Measurements from ENCODE around the gene ETV3L. TPM values are rescaled to one million over a fixed set of nuclear protein-coding genes. Genes with fewer than 3 reads are reported as not detected.

The ETV3L gene
- total RNA-seq, 1 donor from 2014 or later = not detected

- TF ChIP-seq EZH2 (IDR thresholded peaks at IDR 0.05) = no peak
- TF ChIP-seq CTCF (IDR thresholded peaks at IDR 0.05) = no peak
- no peak for TF ChIP-seq EZH2phosphoT487 (IDR thresholded peaks at IDR 0.05)
- H4K20me1 ChIP-seq (ENCODE audit: low read depth) = peaks cover 22% of the 10 kb centered on the region
- H3K4me2 ChIP-seq = no peak overlapping the region
Observed at GRCh38 chr1:157132616-157133167, 33.1 kb upstream of the ETV3L start.

GRCh38 chr1:157132111-157132510, 32.5 kb upstream of the ETV3L start:
- Histone ChIP-seq H3K4me2 (no peak overlapping the region), H3F3A (ENCODE audit: low read depth) (no peaks in the 10 kb centered on the region), H3K9me3 (ENCODE audit: low read depth) (no peaks in the 10 kb centered on the region), H3K79me2 (ENCODE audit: low read depth) (peaks cover 26% of the 10 kb centered on the region), H3K9ac (no peak overlapping the region), H3K36me3 (no peaks in the 10 kb centered on the region), H3K4me3 (no peak overlapping the region), H3K27me3 (no peaks in the 10 kb centered on the region), H3K4me1 (peaks cover 8% of the 10 kb centered on the region), H3K27ac (no peak overlapping the region), H4K20me1 (ENCODE audit: low read depth) (peaks cover 16% of the 10 kb centered on the region), H2AFZ (replicated peaks) (no peak overlapping the region)
- TF ChIP-seq EZH2 (IDR thresholded peaks at IDR 0.05) (no peak), EZH2phosphoT487 (IDR thresholded peaks at IDR 0.05) (no peak), CTCF (IDR thresholded peaks at IDR 0.05) (no peak)
- no peaks in the 10 kb centered on the region for H3K27me3 Mint-ChIP-seq (ENCODE audit: insufficient read depth, low read depth)
- no peak overlapping the region for H3K27ac Mint-ChIP-seq
- DNase-seq (ENCODE audit: low spot score) = no peak
- H3K36me3 Mint-ChIP-seq = peaks cover 25% of the 10 kb centered on the region
- H3K4me3 Mint-ChIP-seq = no peak overlapping the region
- no peaks in the 10 kb centered on the region for H3K9me3 Mint-ChIP-seq
- peaks cover 9% of the 10 kb centered on the region for H3K4me1 Mint-ChIP-seq

More at GRCh38 chr1:157132616-157133167, 33.1 kb upstream of the ETV3L start:
- no peaks in the 10 kb centered on the region for H3K36me3 ChIP-seq
- no peak overlapping the region for H3K4me3 Mint-ChIP-seq
- peaks cover 15% of the 10 kb centered on the region for H3K4me1 Mint-ChIP-seq
- no peak overlapping the region for H2AFZ ChIP-seq (replicated peaks)
- H3K4me3 ChIP-seq = no peak overlapping the region
- no peaks in the 10 kb centered on the region for H3K9me3 Mint-ChIP-seq
- H3K4me1 ChIP-seq = peaks cover 9% of the 10 kb centered on the region
- peaks cover 2% of the 10 kb centered on the region for H3F3A ChIP-seq (ENCODE audit: low read depth)
- no peak overlapping the region for H3K27ac Mint-ChIP-seq
- H3K9ac ChIP-seq = no peak overlapping the region
- H3K36me3 Mint-ChIP-seq = peaks cover 25% of the 10 kb centered on the region
- H3K27me3 Mint-ChIP-seq (ENCODE audit: insufficient read depth, low read depth) = no peaks in the 10 kb centered on the region
- H3K79me2 ChIP-seq (ENCODE audit: low read depth) = peaks cover 32% of the 10 kb centered on the region
- H3K9me3 ChIP-seq (ENCODE audit: low read depth) = no peaks in the 10 kb centered on the region
- H3K27ac ChIP-seq = no peak overlapping the region
- no peaks in the 10 kb centered on the region for H3K27me3 ChIP-seq
- no peak for DNase-seq (ENCODE audit: low spot score)

- H3K4me2 ChIP-seq = no peak overlapping the region
- H3K27ac ChIP-seq = no peak overlapping the region
- H3K36me3 ChIP-seq = no peaks in the 10 kb centered on the region
- H3K27me3 ChIP-seq = no peaks in the 10 kb centered on the region
- TF ChIP-seq EZH2 (IDR thresholded peaks at IDR 0.05) (no peak), CTCF (IDR thresholded peaks at IDR 0.05) (no peak), EZH2phosphoT487 (IDR thresholded peaks at IDR 0.05) (no peak)
- Mint-ChIP-seq H3K4me1 (peaks cover 1% of the 10 kb centered on the region), H3K27me3 (ENCODE audit: insufficient read depth, low read depth) (no peaks in the 10 kb centered on the region), H3K4me3 (no peak overlapping the region), H3K36me3 (peaks cover 24% of the 10 kb centered on the region), H3K9me3 (no peaks in the 10 kb centered on the region), H3K27ac (no peak overlapping the region)
- no peaks in the 10 kb centered on the region for H3K9me3 ChIP-seq (ENCODE audit: low read depth)
- H4K20me1 ChIP-seq (ENCODE audit: low read depth) = peaks cover 7% of the 10 kb centered on the region
- no peaks in the 10 kb centered on the region for H3K4me1 ChIP-seq
- H3K4me3 ChIP-seq = no peak overlapping the region
- H3F3A ChIP-seq (ENCODE audit: low read depth) = no peaks in the 10 kb centered on the region
- H3K9ac ChIP-seq = no peak overlapping the region
- H2AFZ ChIP-seq (replicated peaks) = no peak overlapping the region
- peaks cover 17% of the 10 kb centered on the region for H3K79me2 ChIP-seq (ENCODE audit: low read depth)
- no peak for DNase-seq (ENCODE audit: low spot score)
Observed at GRCh38 chr1:157131281-157131680, 31.7 kb upstream of the ETV3L start.
